CD14-positive monocyte (primary cell): ENCODE data around the gene NOL12. TPM values are rescaled to one million over a fixed set of nuclear protein-coding genes. Genes with fewer than 3 reads are reported as not detected.

Experiments
- DNase-seq, 3 donors: peaks; one replicate each; pipeline ENCODE4 v3.0.0-alpha.2; 2011 to 2022
- H2AFZ ChIP-seq: 2 replicates; pipeline ENCODE4 v1.6.0; 2012; ENCODE audit warnings: mild to moderate bottlenecking, low read depth, low read length, inconsistent platforms; ENCODE audit not compliant: insufficient read depth, poor library complexity, severe bottlenecking
- H3K27ac ChIP-seq, 2 donors: 1 replicate in 1 of 2; 2 replicates in 1 of 2; pipeline ENCODE4 v1.5.1; 2012 to 2013; ENCODE audit warnings: low read length in 2 of 2, control low read depth in 1 of 2, inconsistent platforms in 1 of 2, low read depth in 1 of 2, mild to moderate bottlenecking in 1 of 2
- H3K27me3 ChIP-seq, 2 donors: one replicate each; pipeline versions ENCODE4 v1.6.0 to v1.6.1; 2011 to 2013; ENCODE audit warnings: low read length in 2 of 2; ENCODE audit not compliant: control insufficient read depth in 2 of 2, insufficient read depth in 2 of 2
- H3K36me3 ChIP-seq, 2 donors: replicated peaks in 1 of 2; 1 replicate in 1 of 2; 2 replicates in 1 of 2; pipeline versions ENCODE4 v1.5.1 to v1.6.1; 2012 to 2013; ENCODE audit warnings: low read length in 2 of 2, control low read depth in 1 of 2, inconsistent platforms in 1 of 2, mild to moderate bottlenecking in 1 of 2; ENCODE audit not compliant: insufficient read depth in 2 of 2, control insufficient read depth in 1 of 2
- H3K4me1 ChIP-seq, 2 donors: 1 replicate in 1 of 2; 2 replicates in 1 of 2; pipeline versions ENCODE4 v1.5.1 to v1.6.1; 2012 to 2013; ENCODE audit warnings: low read length in 2 of 2, control low read depth in 1 of 2, inconsistent platforms in 1 of 2, mild to moderate bottlenecking in 1 of 2, moderate library complexity in 1 of 2; ENCODE audit not compliant: insufficient read depth in 2 of 2, control insufficient read depth in 1 of 2
- H3K4me2 ChIP-seq: replicated peaks from 2 replicates; pipeline ENCODE3; 2012; ENCODE audit warnings: low read length, moderate library complexity, mild to moderate bottlenecking; ENCODE audit not compliant: poor library complexity, severe bottlenecking; ENCODE audit errors: extremely low read depth
- H3K4me3 ChIP-seq, 3 experiments: fragments of 200-600 bp in 1 of 3; sonication (generic) in 1 of 3; replicated peaks in 1 of 3; 1 replicate in 2 of 3; 2 replicates in 1 of 3; pipeline ENCODE4 v1.5.1; 2011 to 2013; ENCODE audit warnings: low read length in 3 of 3, mild to moderate bottlenecking in 3 of 3, control low read depth in 2 of 3, low read depth in 2 of 3, inconsistent platforms in 1 of 3, moderate library complexity in 1 of 3
- H3K79me2 ChIP-seq: 2 replicates; pipeline ENCODE4 v1.6.0; 2012; ENCODE audit warnings: mild to moderate bottlenecking, control low read depth, inconsistent platforms, low read length, moderate library complexity; ENCODE audit not compliant: insufficient read depth
- H3K9ac ChIP-seq: 2 replicates; pipeline ENCODE4 v1.6.0; 2017; ENCODE audit warnings: low read length, mild to moderate bottlenecking; ENCODE audit not compliant: insufficient read depth, poor library complexity, severe bottlenecking
- H3K9me3 ChIP-seq, 2 donors: replicated peaks in 1 of 2; 1 replicate in 1 of 2; 2 replicates in 1 of 2; pipeline versions ENCODE4 v1.5.1 to v1.6.1; 2012 to 2013; ENCODE audit warnings: low read length in 2 of 2, control low read depth in 1 of 2; ENCODE audit not compliant: control insufficient read depth in 1 of 2, insufficient read depth in 1 of 2
- H4K20me1 ChIP-seq: 2 replicates; pipeline ENCODE4 v1.6.0; 2012; ENCODE audit warnings: mild to moderate bottlenecking, low read length, control low read depth, moderate library complexity; ENCODE audit not compliant: insufficient read depth
- H3K27ac Mint-ChIP-seq, 7 donors: one replicate each; pipeline ENCODE4 v1.8.0; 2020; ENCODE audit warnings: mild to moderate bottlenecking in 7 of 7, mixed read lengths in 7 of 7, moderate library complexity in 6 of 7, inconsistent platforms in 2 of 7
- H3K27me3 Mint-ChIP-seq, 3 donors: one replicate each; pipeline ENCODE4 v1.8.0; 2021 to 2022; ENCODE audit warnings: low read depth in 3 of 3, mild to moderate bottlenecking in 3 of 3, mixed read lengths in 3 of 3, moderate library complexity in 3 of 3, inconsistent platforms in 1 of 3
- H3K36me3 Mint-ChIP-seq, 2 donors: one replicate each; pipeline ENCODE4 v1.8.0; 2020; ENCODE audit warnings: mixed read lengths in 2 of 2, inconsistent platforms in 1 of 2, mild to moderate bottlenecking in 1 of 2
- H3K4me1 Mint-ChIP-seq: one replicate; pipeline ENCODE4 v1.8.0; 2020; ENCODE audit warnings: mild to moderate bottlenecking, mixed read lengths
- H3K4me3 Mint-ChIP-seq, 2 donors: one replicate each; pipeline ENCODE4 v1.8.0; 2020; ENCODE audit warnings: mild to moderate bottlenecking in 2 of 2, mixed read lengths in 2 of 2, moderate library complexity in 1 of 2
- H3K9me3 Mint-ChIP-seq, 7 donors: one replicate each; pipeline ENCODE4 v1.8.0; 2020 to 2022; ENCODE audit warnings: mixed read lengths in 7 of 7, mild to moderate bottlenecking in 6 of 7, moderate library complexity in 6 of 7, inconsistent platforms in 2 of 7
- WGBS: methylation state at CpG from one replicate; pipeline ENCODE4 v1.1.5; 2013; ENCODE audit warnings: missing lambda C conversion rate; ENCODE audit not compliant: insufficient coverage; 5-methylcytosine and 5-hydroxymethylcytosine counted together
- intact Hi-C, 2 donors: fragments of 100-400 bp; cut with micrococcal nuclease; formaldehyde crosslinking; loops; one replicate each; pipeline versions ENCODE4 v1.15.0 to v1.15.1; 2023
- polyA plus RNA-seq, 3 donors: library from polyadenylated mRNA; depleted of rRNA in 1 of 3; unstranded in 2 of 3; stranded (reverse) in 1 of 3; fragments of 300-500 nt in 2 of 3; fragments of >200 nt in 1 of 3; fragmentation: Illumina TruSeq in 2 of 3; gene quantifications; 1 replicate in 2 of 3; 2 replicates in 1 of 3; pipeline ENCODE4 v1.2.3, GENCODE V29; 2012 to 2021
- TF ChIP-seq, protein P1 (sequence below): fragments of 200-600 bp; IDR thresholded peaks from one replicate; pipeline ENCODE4 v1.8.0; 2022; ENCODE audit warnings: antibody characterized with exemption, mild to moderate bottlenecking

Gene NOL12
- polyA plus RNA-seq, 3 donors = 47.3 to 52.0 (median 49.2) TPM

GRCh38 chr22:37638391-37639069 lies 47.6 kb upstream of the NOL12 start:
- peaks cover 32% of the 10 kb centered on the region for H4K20me1 ChIP-seq
- H3K79me2 ChIP-seq = peaks cover 84% of the 10 kb centered on the region
- peak overlapping the region; percentile 22 to 88 for H3K27ac ChIP-seq
- TF ChIP-seq, protein P1, sequence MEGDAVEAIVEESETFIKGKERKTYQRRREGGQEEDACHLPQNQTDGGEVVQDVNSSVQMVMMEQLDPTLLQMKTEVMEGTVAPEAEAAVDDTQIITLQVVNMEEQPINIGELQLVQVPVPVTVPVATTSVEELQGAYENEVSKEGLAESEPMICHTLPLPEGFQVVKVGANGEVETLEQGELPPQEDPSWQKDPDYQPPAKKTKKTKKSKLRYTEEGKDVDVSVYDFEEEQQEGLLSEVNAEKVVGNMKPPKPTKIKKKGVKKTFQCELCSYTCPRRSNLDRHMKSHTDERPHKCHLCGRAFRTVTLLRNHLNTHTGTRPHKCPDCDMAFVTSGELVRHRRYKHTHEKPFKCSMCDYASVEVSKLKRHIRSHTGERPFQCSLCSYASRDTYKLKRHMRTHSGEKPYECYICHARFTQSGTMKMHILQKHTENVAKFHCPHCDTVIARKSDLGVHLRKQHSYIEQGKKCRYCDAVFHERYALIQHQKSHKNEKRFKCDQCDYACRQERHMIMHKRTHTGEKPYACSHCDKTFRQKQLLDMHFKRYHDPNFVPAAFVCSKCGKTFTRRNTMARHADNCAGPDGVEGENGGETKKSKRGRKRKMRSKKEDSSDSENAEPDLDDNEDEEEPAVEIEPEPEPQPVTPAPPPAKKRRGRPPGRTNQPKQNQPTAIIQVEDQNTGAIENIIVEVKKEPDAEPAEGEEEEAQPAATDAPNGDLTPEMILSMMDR = no peak
- Mint-ChIP-seq H3K4me3 (peak overlapping the region; percentile 99 to 100), H3K36me3 (peaks cover 15 to 24% of the 10 kb centered on the region in 2 donors), H3K9me3 (peaks cover 0 to 3% (median 0%) of the 10 kb centered on the region in 7 donors), H3K27me3 (peaks cover 0 to 2% (median 2%) of the 10 kb centered on the region in 3 donors), H3K4me1 (peaks cover 83% of the 10 kb centered on the region), H3K27ac (peak overlapping the region; percentile 73 to 89 (median 84))
- WGBS = 24% methylated on average over 5 of the region's 11 CpGs
- no peaks in the 10 kb centered on the region for H3K27me3 ChIP-seq
- H3K4me1 ChIP-seq = peaks cover 88 to 91% of the 10 kb centered on the region in 2 donors
- peak overlapping the region; percentile 83 for H3K9ac ChIP-seq
- peak overlapping the region; percentile 90 to 99 (median 98) for H3K4me3 ChIP-seq
- peak overlapping the region; percentile 78 for H2AFZ ChIP-seq
- peaks cover 23 to 25% of the 10 kb centered on the region in 2 donors for H3K36me3 ChIP-seq
- peak overlapping the region; percentile 96 for H3K4me2 ChIP-seq
- no peaks in the 10 kb centered on the region for H3K9me3 ChIP-seq
- DNase-seq = no peak
- intact Hi-C loops = no loop called here

DNA sequence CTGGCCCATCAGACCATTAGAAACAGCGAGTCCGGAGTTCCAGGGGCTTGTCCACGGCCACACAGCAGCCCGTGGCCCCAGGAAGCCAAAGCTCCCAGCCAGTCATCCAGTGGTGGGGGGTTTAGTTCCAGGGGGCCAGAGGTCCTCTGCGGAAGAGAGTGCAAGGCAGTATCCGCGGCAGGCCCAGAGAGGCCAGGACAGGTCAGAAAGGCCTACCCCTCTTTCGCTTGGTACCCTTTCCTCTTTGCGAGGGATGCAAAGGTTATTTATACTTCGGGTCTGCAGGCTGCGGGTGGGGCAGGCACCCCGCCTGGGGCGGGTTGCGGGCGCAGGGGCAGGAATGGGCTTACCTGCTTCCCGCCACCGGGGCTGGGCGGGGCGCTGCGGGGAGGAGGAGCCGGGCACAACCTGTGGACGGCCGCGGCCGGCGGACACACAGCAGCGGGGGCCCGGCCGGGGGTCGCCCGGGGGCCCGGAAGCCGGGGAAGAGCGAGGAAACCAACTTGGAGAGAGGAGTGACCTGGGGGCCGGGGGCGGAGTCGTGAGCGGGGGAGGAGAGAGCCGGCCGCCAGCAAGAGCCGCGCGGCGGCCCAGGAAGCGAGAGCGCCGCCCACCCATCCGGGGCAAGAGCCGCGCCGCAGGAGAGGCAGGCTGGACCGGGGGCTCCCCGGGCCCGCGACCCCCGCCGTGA lies 46.9 kb upstream of the NOL12 start, which contains the start of gene SH3BP1:
TSS of gene SH3BP1 (plus strand) at position 600 of the 691 bp plus-strand sequence. CDS start 119 bp downstream, outside the sequence.
- H3K79me2 ChIP-seq = peaks cover 89% of the 10 kb centered on the region
- peaks cover 80% of the 10 kb centered on the region for H3K4me1 Mint-ChIP-seq
- no peaks in the 10 kb centered on the region for H3K27me3 ChIP-seq

More for the DNA sequence above, 46.9 kb upstream of the NOL12 start, which contains the start of gene SH3BP1:
- Histone ChIP-seq H2AFZ (peak within 1 kb of the TSS; percentile 78), H3K4me2 (peak within 1 kb of the TSS; percentile 96), H3K4me3 (peak within 1 kb of the TSS; percentile 90 to 99 (median 98)), H3K9ac (peak within 1 kb of the TSS; percentile 83), H3K36me3 (peaks cover 28 to 31% of the 10 kb centered on the region in 2 donors), H4K20me1 (peaks cover 39% of the 10 kb centered on the region), H3K27ac (peak within 1 kb of the TSS; percentile 68 to 88), H3K9me3 (no peaks in the 10 kb centered on the region), H3K4me1 (peaks cover 82 to 88% of the 10 kb centered on the region in 2 donors)
- Mint-ChIP-seq H3K27me3 (peaks cover 0 to 2% (median 0%) of the 10 kb centered on the region in 3 donors), H3K27ac (peak within 1 kb of the TSS; percentile 92 to 97 (median 95)), H3K4me3 (peak within 1 kb of the TSS; percentile 99 to 100), H3K9me3 (peaks cover 0 to 3% (median 0%) of the 10 kb centered on the region in 7 donors), H3K36me3 (peaks cover 21 to 31% of the 10 kb centered on the region in 2 donors)
- TF ChIP-seq, protein P1 = no peak
- DNase-seq = no peak
- intact Hi-C loops = no loop called here
- WGBS = 4% methylated on average over 48 of the region's 57 CpGs
